ENCODE measurements around the gene TSPAN11. TPM values are rescaled to one million over a fixed set of nuclear protein-coding genes. Genes with fewer than 3 reads are reported as not detected.

Gene TSPAN11
- total and polyA plus RNA-seq, 2 experiments from 2014 or later = 2.1 to 6.0 TPM

GRCh38 chr12:30952015-30952414 is 25.5 kb downstream of the TSPAN11 start (continued):
- no peak for TF ChIP-seq CTCF (conservative IDR thresholded peaks at IDR 0.05; ENCODE audit: low read depth in 2 of 2)
- no peak for TF ChIP-seq ETS1 (IDR thresholded peaks at IDR 0.05)
- no peak for TF ChIP-seq POLR2AphosphoS5 (IDR thresholded peaks at IDR 0.05; ENCODE audit: low read depth)

GRCh38 chr12:30953257-30953656 is 26.7 kb downstream of the TSPAN11 start:
- peaks cover 6% of the 10 kb centered on the region; the same call in 2 of the 3 replicates for H3K36me3 Mint-ChIP-seq (ENCODE audit: low read depth)
- H3K27ac Mint-ChIP-seq = no peak overlapping the region
- Histone ChIP-seq H3K79me2 (replicated peaks; ENCODE audit: insufficient read depth) (no peaks in the 10 kb centered on the region), H3K27me3 (ENCODE audit: insufficient read depth) (no peaks in the 10 kb centered on the region), H3K4me3 (no peak overlapping the region), H3F3A (replicated peaks; ENCODE audit: low read depth) (no peaks in the 10 kb centered on the region), H3K4me2 (no peak overlapping the region), H3K9me2 (ENCODE audit: insufficient read depth) (0 out of 2 replicates have a peak, but pooled peaks cover 4% of the 10 kb centered on the region), H2AFZ (no peak overlapping the region), H4K20me1 (replicated peaks; ENCODE audit: insufficient read depth) (no peaks in the 10 kb centered on the region), H3K27ac (ENCODE audit: low read depth) (no peak overlapping the region), H3K4me1 (ENCODE audit: insufficient read depth) (no peaks in the 10 kb centered on the region; the same call in 1 of the 2 replicates), H3K36me3 (ENCODE audit: insufficient read depth) (peaks cover 6% of the 10 kb centered on the region; the same call in 1 of the 2 replicates)
- DNase-seq (ENCODE audit: low spot score) = no peak
- peaks cover 17% of the 10 kb centered on the region for H3K4me1 Mint-ChIP-seq
- no peak for ATAC-seq
- H3K4me3 Mint-ChIP-seq = no peak overlapping the region
- no peaks in the 10 kb centered on the region for H3K9me3 Mint-ChIP-seq
- peaks cover 2% of the 10 kb centered on the region for H3K27me3 Mint-ChIP-seq (ENCODE audit: insufficient read depth, low read depth, poor library complexity)
- TF ChIP-seq CREB1 (CRISPR knock-in tag; IDR thresholded peaks at IDR 0.05; ENCODE audit: low read depth) (no peak), JUNB (IDR thresholded peaks at IDR 0.05; ENCODE audit: unreplicated experiment) (no peak), ETS1 (IDR thresholded peaks at IDR 0.05) (no peak), REST (IDR thresholded peaks at IDR 0.05; ENCODE audit: unreplicated experiment) (no peak), ZNF462 (CRISPR knock-in tag; IDR thresholded peaks at IDR 0.05) (no peak), ZNF114 (CRISPR knock-in tag; IDR thresholded peaks at IDR 0.05) (no peak), POLR2AphosphoS5 (IDR thresholded peaks at IDR 0.05; ENCODE audit: low read depth) (no peak), ZNF331 (CRISPR knock-in tag; IDR thresholded peaks at IDR 0.05; ENCODE audit: low read depth) (no peak)

All from GM23338 (cell line).